IMR-90 (cell line): ENCODE results near the gene DDX27. TPM values are rescaled to one million over a fixed set of nuclear protein-coding genes. Genes with fewer than 3 reads are reported as not detected.

Experiments
- ATAC-seq: fragments of 200-7000 bp; cut with Tn5 transposase; 2 replicates; pipeline ENCODE4 v1.9.1; 2020; ENCODE audit warnings: low read depth, mild to moderate bottlenecking, moderate library complexity
- BruUV-seq: library from RNA; stranded (reverse); fragments of 400-500 nt; replicated peaks from 2 replicates; lab custom pipeline; 2021; lab: Mats Ljungman, UMichigan
- CTCF ChIA-PET: fragments of 300-600 bp; formaldehyde crosslinking; extraction: SDS; loops from one replicate; lab custom pipeline; 2021; ENCODE audit warnings: antibody characterized with exemption; lab: Yijun Ruan, JAX
- POLR2A ChIA-PET: fragments of 300-600 bp; sonication (Branson Sonifier 250); formaldehyde crosslinking; loops from one replicate; lab custom pipeline; 2022; ENCODE audit warnings: antibody characterized with exemption; ENCODE audit not compliant: unreplicated experiment; lab: Charles Lee
- DNase-seq: peaks from one replicate; pipeline ENCODE4 v3.0.0; 2013
- H2AFZ ChIP-seq: replicated peaks from 2 replicates; pipeline ENCODE3; 2013; ENCODE audit warnings: low read length, mild to moderate bottlenecking; ENCODE audit not compliant: poor library complexity
- H2AK5ac ChIP-seq: 2 replicates; pipeline ENCODE4 v1.6.1; 2013; ENCODE audit warnings: low read depth, low read length, inconsistent platforms
- H2AK9ac ChIP-seq: replicated peaks from 2 replicates; pipeline ENCODE3; 2013; ENCODE audit warnings: mild to moderate bottlenecking, low read depth, low read length, moderate library complexity; ENCODE audit not compliant: poor library complexity
- H2BK120ac ChIP-seq: 2 replicates; pipeline ENCODE4 v1.6.1; 2013; ENCODE audit warnings: low read depth, low read length, inconsistent platforms
- H2BK15ac ChIP-seq: 3 replicates; pipeline ENCODE4 v1.6.1; 2013; ENCODE audit warnings: low read depth, low read length, inconsistent platforms
- H2BK20ac ChIP-seq: 2 replicates; pipeline ENCODE4 v1.6.1; 2013; ENCODE audit warnings: low read depth, mild to moderate bottlenecking, inconsistent platforms, low read length, moderate library complexity
- H2BK5ac ChIP-seq: 2 replicates; pipeline ENCODE4 v1.6.1; 2013; ENCODE audit warnings: mild to moderate bottlenecking, low read depth, low read length, inconsistent platforms; ENCODE audit not compliant: poor library complexity, severe bottlenecking
- H3K14ac ChIP-seq: replicated peaks from 2 replicates; pipeline ENCODE4 v1.6.1; 2013; ENCODE audit warnings: low read depth, low read length, inconsistent platforms
- H3K18ac ChIP-seq: 2 replicates; pipeline ENCODE4 v1.6.1; 2013; ENCODE audit warnings: low read depth, low read length, control low read depth
- H3K23ac ChIP-seq: 2 replicates; pipeline ENCODE4 v1.6.1; 2013; ENCODE audit warnings: low read depth, low read length, inconsistent platforms
- H3K27ac ChIP-seq: 2 replicates; pipeline ENCODE4 v1.5.1; 2013; ENCODE audit warnings: mild to moderate bottlenecking, control low read depth, low read length; ENCODE audit not compliant: insufficient read depth
- H3K27me3 ChIP-seq: 2 replicates; pipeline ENCODE4 v1.6.1; 2013; ENCODE audit warnings: low read length; ENCODE audit not compliant: control insufficient read depth, insufficient read depth
- H3K36me3 ChIP-seq: 2 replicates; pipeline ENCODE4 v1.6.1; 2013; ENCODE audit warnings: low read length, mixed read lengths; ENCODE audit not compliant: control insufficient read depth, insufficient read depth
- H3K4ac ChIP-seq: 2 replicates; pipeline ENCODE4 v1.6.1; 2013; ENCODE audit warnings: low read depth, low read length, inconsistent platforms
- H3K4me1 ChIP-seq: 2 replicates; pipeline ENCODE4 v1.6.1; 2013; ENCODE audit warnings: low read length, mixed read lengths; ENCODE audit not compliant: control insufficient read depth, insufficient read depth
- H3K4me2 ChIP-seq: 2 replicates; pipeline ENCODE4 v1.6.1; 2013; ENCODE audit warnings: low read depth, mild to moderate bottlenecking, control low read depth, low read length, moderate library complexity
- H3K4me3 ChIP-seq: 2 replicates; pipeline ENCODE4 v1.5.1; 2013; ENCODE audit warnings: low read depth, mild to moderate bottlenecking, control low read depth, low read length, moderate library complexity; ENCODE audit not compliant: insufficient read depth
- H3K56ac ChIP-seq: 2 replicates; pipeline ENCODE4 v1.6.1; 2013; ENCODE audit warnings: low read length, inconsistent platforms; ENCODE audit not compliant: insufficient read depth; ENCODE audit errors: extremely low read depth
- H3K79me1 ChIP-seq, 2 experiments: 2 replicates each; pipeline ENCODE4 v1.6.1; 2013; ENCODE audit warnings: low read length in 2 of 2, inconsistent platforms in 1 of 2, low read depth in 1 of 2
- H3K9ac ChIP-seq: 2 replicates; pipeline ENCODE4 v1.6.1; 2013; ENCODE audit warnings: low read depth, low read length, control low read depth
- H3K9me1 ChIP-seq: 2 replicates; pipeline ENCODE4 v1.6.1; 2013; ENCODE audit warnings: low read length, inconsistent platforms; ENCODE audit not compliant: insufficient read depth
- H3K9me3 ChIP-seq: 2 replicates; pipeline ENCODE4 v1.6.1; 2013; ENCODE audit warnings: low read length; ENCODE audit not compliant: control insufficient read depth, insufficient read depth
- H4K20me1 ChIP-seq: 2 replicates; pipeline ENCODE4 v1.6.1; 2013; ENCODE audit warnings: low read length, inconsistent platforms; ENCODE audit not compliant: insufficient read depth
- H4K5ac ChIP-seq: 2 replicates; pipeline ENCODE4 v1.6.1; 2013; ENCODE audit warnings: mild to moderate bottlenecking, low read depth, low read length, control low read depth
- H4K8ac ChIP-seq, 2 experiments: 2 replicates each; pipeline ENCODE4 v1.6.1; 2013; ENCODE audit warnings: low read depth in 2 of 2, low read length in 2 of 2, control low read depth in 1 of 2, inconsistent platforms in 1 of 2
- H4K91ac ChIP-seq: 2 replicates; pipeline ENCODE4 v1.6.1; 2013; ENCODE audit warnings: low read depth, low read length, inconsistent platforms; ENCODE audit not compliant: insufficient read depth
- WGBS, 2 experiments: methylation state at CpG; one replicate each; pipeline versions ENCODE4 v1.1.5 to v1.1.7; 2013; ENCODE audit warnings: missing lambda C conversion rate in 2 of 2; ENCODE audit not compliant: insufficient read length in 1 of 2; ENCODE audit errors: extremely low coverage in 2 of 2; 5-methylcytosine and 5-hydroxymethylcytosine counted together
- dilution Hi-C: fragments of 300-500 bp; cut with HindIII; formaldehyde crosslinking; loops from one replicate; pipeline ENCODE4 v1.14.3; 2018; ENCODE audit warnings: low sequenced_read_pairs; ENCODE audit not compliant: unreplicated experiment
- in situ Hi-C: fragments of 300-500 bp; cut with MboI; formaldehyde crosslinking; loops from 3 replicates; pipeline ENCODE4 v1.14.3; 2019; ENCODE audit warnings: low sequenced_read_pairs, inconsistent platforms, mixed read lengths
- intact Hi-C: fragments of 100-400 bp; cut with micrococcal nuclease; formaldehyde crosslinking; loops from 2 replicates; pipeline ENCODE4 v1.10.0; 2022
- polyA plus RNA-seq, 3 experiments: library from polyadenylated mRNA; depleted of rRNA; stranded (reverse); fragments of >200 nt; gene quantifications; 2 replicates each; pipeline ENCODE4 v1.2.3, GENCODE V29; 2012; ENCODE audit warnings: low replicate concordance in 1 of 3
- total RNA-seq: library from RNA; depleted of rRNA; stranded (reverse); fragments of >200 nt; gene quantifications from 2 replicates; pipeline ENCODE4 v1.2.3, GENCODE V29; 2012
- TF ChIP-seq, protein P1 (sequence below): fragments of 150-350 bp; IDR thresholded peaks from 2 replicates; pipeline ENCODE4 v1.6.1; 2017; ENCODE audit warnings: mild to moderate bottlenecking, antibody characterized with exemption, low read length, low read depth

Gene DDX27
- total and polyA plus RNA-seq, 2 of the 4 experiments (the other 2 are of a cell fraction): 33.2 to 36.7 TPM

DNA sequence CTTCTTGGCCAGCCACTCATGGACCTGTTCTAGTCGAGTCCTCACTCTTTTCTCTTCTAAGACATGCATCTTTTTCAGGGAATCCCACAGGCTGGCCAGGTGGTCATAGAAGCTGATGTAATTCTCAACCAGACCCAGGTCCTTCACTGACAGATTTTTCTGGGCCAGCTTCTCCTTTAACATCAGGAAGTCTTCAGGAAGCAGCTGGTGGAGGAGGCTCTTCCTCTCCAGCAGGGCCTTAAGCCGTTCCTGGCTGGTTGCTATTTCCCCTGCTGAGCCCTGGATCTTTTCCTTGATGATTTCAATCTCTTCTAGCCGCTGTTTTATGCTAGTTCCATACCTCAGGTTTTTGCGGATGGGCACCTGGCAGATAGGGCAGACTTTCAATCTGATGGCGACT is 28.6 kb downstream of the DDX27 start:
- BruUV-seq: no TSS peak
- no peak overlapping the region for H4K8ac ChIP-seq
- H3K4me3 ChIP-seq: no peak overlapping the region
- no peak overlapping the region for H2AFZ ChIP-seq
- dilution Hi-C loops (no loop called here), intact Hi-C loops (no loop called here), in situ Hi-C loops (no loop called here)
- H3K9me1 ChIP-seq: no peaks in the 10 kb centered on the region
- 100% methylated on average over 3 of the region's 5 CpGs; no CpG with 5 or more reads in 1 of the 2 experiments for WGBS, 2 experiments
- no peak overlapping the region for H3K18ac ChIP-seq
- no peak overlapping the region for H4K5ac ChIP-seq
- no peak overlapping the region for H3K23ac ChIP-seq
- ATAC-seq: no peak
- peaks cover 4 to 15% of the 10 kb centered on the region in 2 experiments; a peak in 3 of 4 replicates for H3K79me1 ChIP-seq
- H3K27me3 ChIP-seq: no peaks in the 10 kb centered on the region
- H3K9ac ChIP-seq: no peak overlapping the region
- H2BK5ac ChIP-seq: no peak overlapping the region
- H2BK20ac ChIP-seq: no peak overlapping the region
- H3K27ac ChIP-seq: no peak overlapping the region
- TF ChIP-seq, protein P1, sequence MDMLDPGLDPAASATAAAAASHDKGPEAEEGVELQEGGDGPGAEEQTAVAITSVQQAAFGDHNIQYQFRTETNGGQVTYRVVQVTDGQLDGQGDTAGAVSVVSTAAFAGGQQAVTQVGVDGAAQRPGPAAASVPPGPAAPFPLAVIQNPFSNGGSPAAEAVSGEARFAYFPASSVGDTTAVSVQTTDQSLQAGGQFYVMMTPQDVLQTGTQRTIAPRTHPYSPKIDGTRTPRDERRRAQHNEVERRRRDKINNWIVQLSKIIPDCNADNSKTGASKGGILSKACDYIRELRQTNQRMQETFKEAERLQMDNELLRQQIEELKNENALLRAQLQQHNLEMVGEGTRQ: no peak
- ChIA-PET CTCF (interaction anchor here (1.8 kb wide), 1 partner anchor 13 kb away, joined by 5 read pairs; no protein-coding TSS in a partner anchor), POLR2A (no interaction called here)
- H4K20me1 ChIP-seq: peaks cover 17% of the 10 kb centered on the region
- no peaks in the 10 kb centered on the region for H3K9me3 ChIP-seq
- no peak overlapping the region for H3K14ac ChIP-seq
- H3K36me3 ChIP-seq: peaks cover 72% of the 10 kb centered on the region
- no peak overlapping the region for H2BK120ac ChIP-seq
- no peak overlapping the region for H2AK5ac ChIP-seq
- no peak for DNase-seq
- H3K56ac ChIP-seq: no peak overlapping the region
- no peak overlapping the region for H4K91ac ChIP-seq
- H3K4ac ChIP-seq: no peak overlapping the region
- no peak overlapping the region for H2AK9ac ChIP-seq
- H3K4me1 ChIP-seq: peaks cover 3% of the 10 kb centered on the region; the same call in 1 of the 2 replicates
- no peak overlapping the region for H2BK15ac ChIP-seq
- H3K4me2 ChIP-seq: no peak overlapping the region
